ENCODE results near the gene RERG.

- TF ChIP-seq PRDM10 (tag by site-specific recombination; IDR thresholded peaks at IDR 0.05) (no peak), CTCF (tag by site-specific recombination; IDR thresholded peaks at IDR 0.05) (no peak), ZNF148 (tag by site-specific recombination; IDR thresholded peaks at IDR 0.05; ENCODE audit: borderline replicate concordance) (no peak), ZNF558 (tag by site-specific recombination; IDR thresholded peaks at IDR 0.05) (no peak), ZNF777 (tag by site-specific recombination; IDR thresholded peaks at IDR 0.05; ENCODE audit: borderline replicate concordance) (no peak), ZNF146 (tag by site-specific recombination; IDR thresholded peaks at IDR 0.05) (no peak), ZBTB11 (tag by site-specific recombination; conservative IDR thresholded peaks at IDR 0.05; ENCODE audit: low read depth) (no peak), SP2 (tag by site-specific recombination; IDR thresholded peaks at IDR 0.05) (no peak), ZNF292 (tag by site-specific recombination; IDR thresholded peaks at IDR 0.05; ENCODE audit: borderline replicate concordance, low read depth) (no peak), ZSCAN18 (tag by site-specific recombination; IDR thresholded peaks at IDR 0.05) (no peak)
Measured at GRCh38 chr12:15146585-15146984, 74.6 kb downstream of the RERG start.

Data from HEK293 (cell line).